Hepatocyte (in vitro differentiated cells): Measurements from ENCODE around the gene RESF1.

Experiments used
- CTCF ChIP-seq: fragments of 200-600 bp; sonication (generic); IDR thresholded peaks from 2 replicates; pipeline ENCODE4 v1.5.1; 2016; ENCODE audit warnings: antibody characterized with exemption, mild to moderate bottlenecking; ENCODE audit not compliant: poor library complexity
- EZH2 ChIP-seq: fragments of 200-600 bp; sonication (generic); IDR thresholded peaks from 2 replicates; pipeline ENCODE4 v1.6.1; 2016; ENCODE audit warnings: antibody characterized with exemption, mild to moderate bottlenecking, borderline replicate concordance

GRCh38 chr12:31991815-31992214, 32.6 kb downstream of the RESF1 start:
- TF ChIP-seq CTCF (no peak), EZH2 (no peak)
